ENCODE results near the gene USP21. TPM values are rescaled to one million over a fixed set of nuclear protein-coding genes. Genes with fewer than 3 reads are reported as not detected.

Gene USP21, protein sequence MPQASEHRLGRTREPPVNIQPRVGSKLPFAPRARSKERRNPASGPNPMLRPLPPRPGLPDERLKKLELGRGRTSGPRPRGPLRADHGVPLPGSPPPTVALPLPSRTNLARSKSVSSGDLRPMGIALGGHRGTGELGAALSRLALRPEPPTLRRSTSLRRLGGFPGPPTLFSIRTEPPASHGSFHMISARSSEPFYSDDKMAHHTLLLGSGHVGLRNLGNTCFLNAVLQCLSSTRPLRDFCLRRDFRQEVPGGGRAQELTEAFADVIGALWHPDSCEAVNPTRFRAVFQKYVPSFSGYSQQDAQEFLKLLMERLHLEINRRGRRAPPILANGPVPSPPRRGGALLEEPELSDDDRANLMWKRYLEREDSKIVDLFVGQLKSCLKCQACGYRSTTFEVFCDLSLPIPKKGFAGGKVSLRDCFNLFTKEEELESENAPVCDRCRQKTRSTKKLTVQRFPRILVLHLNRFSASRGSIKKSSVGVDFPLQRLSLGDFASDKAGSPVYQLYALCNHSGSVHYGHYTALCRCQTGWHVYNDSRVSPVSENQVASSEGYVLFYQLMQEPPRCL
- total RNA-seq: 13.7 and 18.4 TPM in 2 replicates

DNA sequence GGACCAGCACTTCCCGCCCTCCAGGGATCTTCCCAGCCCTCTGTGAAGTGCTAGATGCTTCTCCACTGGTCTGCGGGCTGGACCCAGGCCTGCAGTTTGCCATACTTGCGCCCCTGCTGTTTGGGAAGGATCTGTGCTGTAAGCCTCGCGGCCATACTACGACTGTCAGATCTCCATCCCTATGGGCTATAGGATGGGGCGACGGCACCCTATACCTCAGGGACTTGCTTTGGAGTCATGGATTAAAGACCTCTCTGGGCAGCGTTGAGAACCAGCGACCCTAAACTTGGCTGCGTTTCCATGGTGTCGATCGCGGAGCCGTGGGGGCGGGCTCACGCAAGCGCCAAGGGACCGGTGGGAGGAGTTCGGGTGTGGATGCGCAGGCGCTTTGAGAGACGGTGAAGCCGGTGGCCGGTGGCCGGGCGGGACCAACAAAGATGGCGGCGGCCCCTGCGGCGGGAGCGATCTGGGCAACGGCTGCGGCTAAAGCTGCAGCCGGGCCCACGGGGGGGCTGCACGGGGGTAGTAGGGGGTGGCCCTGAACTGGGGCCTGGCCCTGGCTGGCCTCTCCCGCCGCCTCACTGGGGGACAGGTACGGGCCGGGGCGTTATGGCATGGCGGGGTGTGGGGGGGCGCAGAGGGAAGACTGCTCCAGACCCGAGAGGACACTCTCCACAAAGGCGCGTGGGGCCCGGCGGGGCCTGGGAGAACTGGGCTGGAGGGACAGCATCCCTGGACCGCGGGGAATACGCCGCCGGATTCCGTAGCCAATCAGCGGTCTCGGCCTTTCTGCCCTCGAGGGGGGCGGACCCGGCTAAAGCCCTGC is at the start of gene USP21:
Gene USP21, plus strand, starts transcription at position 414 of the 826 bp plus-strand sequence. CDS start 1,141 bp downstream, outside the sequence.

DNA sequence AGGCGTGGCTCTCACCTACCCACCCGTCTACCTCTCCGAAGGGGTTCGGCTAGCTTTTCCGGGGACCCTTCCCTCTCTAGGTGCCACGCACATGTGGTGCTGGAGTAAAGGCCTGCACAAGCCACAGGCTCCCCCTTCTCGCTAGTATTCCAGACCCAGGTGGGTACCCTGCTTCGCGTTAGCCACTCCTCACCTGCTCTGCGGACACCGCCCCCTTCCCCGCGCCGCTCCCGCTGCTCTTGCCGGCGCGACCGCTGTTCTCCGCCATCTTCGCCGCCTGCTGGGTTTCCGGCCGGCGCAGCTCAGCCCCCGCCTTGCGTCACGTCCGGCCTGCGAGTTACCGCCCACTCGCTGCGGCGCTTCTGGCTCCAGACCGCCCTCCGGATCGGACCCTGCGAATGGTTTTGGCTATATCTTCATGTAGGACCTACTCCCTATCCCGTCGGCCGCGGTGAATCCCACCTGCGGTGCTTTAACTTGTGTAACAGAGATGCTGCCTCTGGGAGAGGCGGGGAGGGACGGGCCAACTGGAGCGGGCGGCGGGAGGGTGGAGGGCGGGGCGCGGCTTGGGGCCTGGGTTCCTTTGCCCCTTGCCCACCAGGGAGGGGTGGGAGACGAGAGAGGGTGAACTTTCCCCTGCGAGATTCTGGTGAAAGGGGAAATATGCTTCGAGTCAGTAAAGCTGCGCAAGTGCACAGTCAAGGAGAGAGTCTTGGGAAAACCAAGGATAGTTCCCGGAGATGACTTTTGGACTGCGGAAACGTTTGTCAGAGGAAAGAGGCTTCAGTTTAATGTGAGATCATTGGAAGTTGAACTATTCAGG is 41.3 kb upstream of the USP21 start, which contains the start of the genes NIT1 and PFDN2:
Gene NIT1, plus strand, starts transcription at position 347 of the 823 bp plus-strand sequence. Its CDS starts 72 bp downstream, at position 419.
Gene PFDN2, minus strand, starts transcription at position 279 of the 823 bp plus-strand sequence. Its CDS starts 11 bp downstream, at position 268.

DNA sequence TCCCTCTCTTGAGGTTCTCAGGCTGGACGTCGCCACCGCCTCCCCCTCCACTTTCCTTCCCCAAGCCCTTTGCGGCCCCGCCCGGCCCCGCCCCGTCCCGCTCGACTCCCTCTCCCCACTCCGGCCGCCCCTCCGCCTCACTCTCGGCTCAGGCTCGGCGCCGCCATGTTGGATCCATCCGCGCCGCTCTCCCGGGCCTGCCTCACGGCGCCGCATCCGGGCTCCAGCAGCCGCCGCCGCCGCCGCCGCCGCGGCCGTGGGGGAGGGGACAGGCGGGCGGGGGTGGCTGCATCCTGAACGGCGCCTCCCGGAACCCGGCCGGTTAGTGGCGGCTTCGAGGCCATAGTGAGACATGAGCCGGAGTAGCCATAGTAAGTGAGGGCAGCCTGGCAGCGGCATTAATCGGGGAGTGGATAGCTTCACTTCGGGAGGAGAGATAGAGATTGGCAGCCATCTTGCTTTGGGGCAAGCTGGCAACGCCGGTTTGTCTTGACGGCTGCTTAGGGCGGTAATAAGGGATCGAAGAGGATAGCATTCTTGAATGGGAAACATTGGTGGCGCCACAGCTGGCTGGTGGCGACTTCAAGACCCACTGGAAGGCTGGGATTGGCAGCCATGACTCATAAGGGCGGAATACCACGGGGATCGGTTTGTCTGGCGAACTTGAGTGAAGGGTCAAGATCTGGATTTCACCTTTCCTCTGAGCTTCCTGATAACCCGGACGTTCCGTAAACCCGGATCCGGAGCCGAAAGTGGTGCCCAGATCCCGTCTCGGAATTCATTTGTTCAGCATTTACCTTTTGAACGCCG is 26.7 kb upstream of the USP21 start, which contains the start of gene DEDD:
Gene DEDD, minus strand, starts transcription at position 258 of the 810 bp plus-strand sequence. CDS start 8,205 bp downstream, outside the sequence.

DNA sequence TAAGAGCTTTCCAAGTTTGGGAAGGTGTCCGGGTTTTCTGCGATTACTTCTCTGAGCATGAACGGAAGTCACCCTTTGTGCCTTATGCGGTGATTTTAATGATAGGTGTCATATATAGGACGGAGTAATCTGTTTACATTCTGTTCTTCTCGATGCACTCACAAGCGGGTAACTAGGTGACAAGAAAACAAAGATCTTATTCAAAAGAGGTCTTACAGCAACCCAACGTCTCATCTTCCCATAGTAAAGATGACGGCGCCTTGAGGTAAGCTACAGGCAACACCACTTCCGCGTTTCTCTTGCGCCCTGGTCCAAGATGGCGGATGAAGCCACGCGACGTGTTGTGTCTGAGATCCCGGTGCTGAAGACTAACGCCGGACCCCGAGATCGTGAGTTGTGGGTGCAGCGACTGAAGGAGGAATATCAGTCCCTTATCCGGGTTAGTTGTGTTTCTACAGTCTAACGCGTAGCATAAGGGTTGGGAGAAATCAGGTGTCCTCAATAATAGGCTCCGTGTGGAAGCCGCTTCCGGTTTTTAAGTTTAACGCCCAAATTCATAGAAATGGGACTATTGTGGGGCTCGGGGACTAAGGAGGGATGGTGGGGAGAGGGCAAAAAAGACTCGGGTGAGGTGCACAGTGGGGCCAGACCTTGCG is 5.5 kb upstream of the USP21 start, which contains the start of gene UFC1:
Gene UFC1, plus strand, starts transcription at position 297 of the 656 bp plus-strand sequence. Its CDS starts 20 bp downstream, at position 317.

DNA sequence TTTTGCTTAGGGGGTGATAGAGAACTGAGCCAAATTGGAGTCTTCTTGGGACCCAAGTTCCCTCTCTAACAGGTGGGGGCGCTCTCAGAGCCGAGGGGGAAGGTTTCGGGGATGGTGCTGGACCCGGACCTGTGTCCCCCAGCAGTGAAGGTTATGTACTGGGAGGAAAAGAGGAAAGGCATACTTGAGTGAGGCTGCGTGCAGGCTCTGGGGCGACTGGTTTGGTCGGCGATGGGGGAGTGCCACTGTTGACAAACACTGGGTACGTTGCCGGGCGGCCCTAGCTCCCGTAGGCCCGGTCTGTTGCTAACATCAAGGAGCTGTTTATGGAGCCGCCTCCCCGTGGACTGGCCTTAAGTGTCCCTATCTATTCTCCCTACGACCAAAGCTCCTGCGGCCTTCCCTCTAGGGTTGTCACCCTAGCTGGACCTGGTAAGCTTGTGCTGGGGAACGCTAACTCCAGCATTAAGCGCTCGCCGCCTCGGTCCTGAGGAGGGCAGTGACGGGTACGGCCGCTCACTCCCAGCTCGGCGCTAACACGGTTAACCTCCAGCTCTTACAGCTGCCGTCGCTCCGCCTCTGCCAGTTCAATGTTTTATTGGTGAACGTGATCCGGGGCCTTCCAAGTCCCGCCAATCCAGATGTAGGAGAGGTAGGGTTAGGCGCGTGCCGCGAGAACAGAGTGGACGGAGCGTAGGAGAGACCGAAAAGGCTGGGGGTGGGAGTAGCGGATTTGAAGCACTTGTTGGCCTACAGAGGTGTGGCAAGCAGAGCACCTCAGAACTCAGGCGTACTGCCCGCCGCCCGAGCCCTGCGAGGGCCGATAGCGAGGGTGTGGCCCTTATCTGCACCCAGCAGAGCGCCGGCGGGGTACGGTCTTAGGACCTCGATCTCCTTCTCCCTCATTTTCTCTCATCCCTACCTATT is 6.7 kb downstream of the USP21 start, which contains the start of gene PPOX:
Gene PPOX, plus strand, starts transcription at position 685 of the 927 bp plus-strand sequence. CDS start 422 bp downstream, outside the sequence.

DNA sequence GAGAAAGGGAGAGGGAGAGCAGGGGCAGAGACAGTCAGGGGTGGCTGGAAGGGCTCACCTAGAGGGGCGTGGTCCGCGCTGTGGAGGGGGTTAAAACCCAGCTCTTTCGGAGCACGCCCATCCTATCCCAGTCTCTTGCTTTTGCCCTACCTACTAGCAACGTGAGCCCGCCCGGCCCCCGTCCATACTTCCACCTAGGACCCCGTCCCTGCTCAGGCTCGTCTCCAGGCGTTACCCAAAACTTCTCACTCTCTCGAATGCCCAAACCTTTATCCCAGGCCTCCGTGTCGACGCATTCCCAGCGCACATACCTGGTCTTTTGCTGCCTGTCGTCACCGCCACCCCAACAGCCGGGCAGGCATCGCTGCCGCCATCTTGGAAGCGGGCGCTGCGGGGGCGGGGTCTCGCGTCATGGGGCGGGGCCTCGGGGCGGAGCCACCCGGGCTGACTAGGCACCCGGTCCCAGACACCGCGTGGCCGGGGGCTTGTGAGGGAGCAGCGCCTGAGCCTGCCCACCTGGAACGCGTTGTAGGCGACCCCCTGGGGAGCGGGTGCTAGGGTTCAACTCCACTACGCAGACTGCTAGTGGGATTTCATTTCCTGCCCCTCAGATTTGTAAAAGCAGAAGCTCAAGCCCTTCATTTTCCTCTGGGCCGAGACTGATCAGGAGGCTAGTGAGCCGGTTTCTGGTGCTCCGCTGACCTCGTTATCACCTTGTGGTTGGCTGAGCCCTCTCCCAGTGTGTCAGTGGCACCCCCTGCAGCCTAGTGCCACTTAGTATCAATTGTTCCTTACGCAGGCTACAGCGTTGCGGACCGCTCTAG is 18.0 kb downstream of the USP21 start, which contains the start of gene B4GALT3:
Gene B4GALT3, minus strand, starts transcription at position 396 of the 824 bp plus-strand sequence. CDS start 1,447 bp downstream, outside the sequence.

DNA sequence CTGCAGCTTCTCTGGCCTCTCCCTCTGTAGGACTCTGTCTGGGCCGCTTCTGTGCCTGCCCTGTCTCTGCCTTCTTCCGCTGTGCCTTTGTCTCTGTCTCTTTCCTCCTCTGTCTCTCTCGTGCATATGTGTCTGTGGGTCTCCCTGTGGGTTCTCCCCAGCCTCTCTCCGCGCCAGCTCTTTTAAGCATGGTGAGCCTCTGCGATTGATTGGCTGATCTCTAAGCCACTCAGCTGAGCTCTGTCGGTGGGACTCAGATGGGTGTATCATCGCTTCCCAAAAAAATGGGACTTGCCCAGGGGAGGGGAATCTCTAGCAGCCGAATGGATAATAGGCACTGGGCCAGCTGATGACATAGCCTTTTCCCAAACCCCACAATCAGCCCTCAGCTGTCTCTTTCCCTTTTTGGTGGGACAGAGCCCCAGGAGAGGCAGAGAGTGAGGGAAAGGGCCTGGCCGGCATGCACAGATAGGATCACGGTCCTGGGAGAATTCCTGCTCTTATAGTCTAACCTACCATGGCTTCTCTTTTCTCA is 39.7 kb downstream of the USP21 start, which contains the start of gene ADAMTS4:
Gene ADAMTS4, minus strand, starts transcription at position 158 of the 535 bp plus-strand sequence. CDS start 427 bp downstream, outside the sequence.

DNA sequence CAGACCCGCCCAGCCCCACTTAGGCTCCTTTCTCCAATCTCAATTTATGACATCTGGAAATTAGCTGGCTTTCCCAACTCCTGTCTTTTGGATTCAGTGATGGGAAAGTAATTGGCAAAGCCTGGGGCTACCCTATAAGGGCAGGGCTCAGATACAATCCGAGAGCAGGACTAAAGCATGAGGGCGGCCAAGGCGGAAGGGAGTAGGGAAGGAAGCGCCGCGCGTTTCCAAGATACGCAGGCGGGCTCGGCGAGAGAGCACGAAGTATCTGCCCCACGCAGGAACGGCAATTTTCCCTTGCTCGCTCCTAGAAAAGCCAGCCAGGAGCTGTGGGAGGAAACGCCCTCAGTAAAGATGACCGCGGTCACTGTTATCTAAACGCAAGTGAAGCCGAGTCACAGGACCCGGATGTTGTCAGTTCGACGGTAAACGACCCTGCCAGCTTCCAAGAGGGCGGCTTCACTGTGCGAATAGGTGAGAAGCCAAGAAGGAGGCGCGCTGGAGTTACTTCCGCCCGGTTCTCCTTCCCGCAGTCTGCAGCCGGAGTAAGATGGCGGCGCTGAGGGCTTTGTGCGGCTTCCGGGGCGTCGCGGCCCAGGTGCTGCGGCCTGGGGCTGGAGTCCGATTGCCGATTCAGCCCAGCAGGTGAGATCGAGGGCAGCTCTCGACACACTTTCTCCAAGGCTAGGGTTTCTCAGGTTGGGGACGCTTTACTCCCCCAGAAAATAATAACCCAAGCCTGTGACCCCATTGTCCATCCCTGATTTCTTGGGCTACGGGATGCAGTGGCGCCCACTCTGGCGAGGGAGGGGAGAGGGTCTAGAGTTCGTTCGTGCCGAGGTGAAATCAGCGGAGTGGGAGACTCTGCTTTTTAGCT is 42.8 kb downstream of the USP21 start, which contains the start of gene NDUFS2:
Gene NDUFS2, plus strand, starts transcription at position 532 of the 877 bp plus-strand sequence. Its CDS starts 19 bp downstream, at position 551.

DNA sequence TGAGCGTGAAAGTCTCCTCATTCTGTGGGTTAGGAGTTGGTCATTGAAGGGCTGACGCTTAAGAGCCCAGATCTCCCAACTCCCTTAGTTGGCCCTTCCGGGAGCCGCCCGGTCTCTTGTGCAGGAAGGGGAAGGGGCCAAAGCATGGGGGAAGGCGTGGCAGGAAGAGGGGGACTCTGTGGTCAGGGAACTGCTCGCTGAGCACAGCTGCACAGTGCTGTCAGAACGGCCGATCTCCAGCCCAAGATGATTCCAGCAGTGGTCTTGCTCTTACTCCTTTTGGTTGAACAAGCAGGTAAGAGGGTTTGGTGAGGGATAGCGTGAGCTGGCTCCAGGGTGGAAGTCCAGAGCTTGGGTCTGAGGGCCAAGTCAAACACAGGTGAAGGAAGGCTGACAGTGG is 55.8 kb downstream of the USP21 start, which contains the start of gene FCER1G:
Gene FCER1G, plus strand, starts transcription at position 220 of the 400 bp plus-strand sequence. Its CDS starts 27 bp downstream, at position 247.

Small RNA genes within 50 kb of the gene (small RNA-seq; reads per million reads assigned to genes)
- gene RF01225: not detected

Other genes starting within 250 kb of the USP21 start
- not detected in 2 replicates for gene ITLN2, start 204.7 kb upstream of the USP21 start, total RNA-seq
- gene F11R, start 138.3 kb upstream of the USP21 start, total RNA-seq: 107 and 238 TPM in 2 replicates
- 57.7 and 112 TPM in 2 replicates for gene TSTD1, start 120.5 kb upstream of the USP21 start, total RNA-seq
- 69.6 and 112 TPM in 2 replicates for gene USF1, start 113.5 kb upstream of the USP21 start, total RNA-seq
- 1.2 and 2.5 TPM in 2 replicates for gene ARHGAP30, start 89.6 kb upstream of the USP21 start, total RNA-seq
- 47.5 and 187 TPM in 2 replicates for gene NECTIN4, start 69.9 kb upstream of the USP21 start, total RNA-seq
- gene KLHDC9, start 61.1 kb upstream of the USP21 start, total RNA-seq: 2.4 and 3.5 TPM in 2 replicates
- 14.6 and 17.7 TPM in 2 replicates for gene PFDN2, start 41.5 kb upstream of the USP21 start, total RNA-seq
- gene NIT1, start 41.4 kb upstream of the USP21 start, total RNA-seq: 34.2 and 36.9 TPM in 2 replicates
- 40.0 and 45.1 TPM in 2 replicates for gene DEDD, start 26.8 kb upstream of the USP21 start, total RNA-seq
- 61.9 and 103 TPM in 2 replicates for gene UFC1, start 5.5 kb upstream of the USP21 start, total RNA-seq
- 13.8 and 16.9 TPM in 2 replicates for gene PPOX, start 6.9 kb downstream of the USP21 start, total RNA-seq
- gene B4GALT3, start 18.0 kb downstream of the USP21 start, total RNA-seq: 23.6 and 43.4 TPM in 2 replicates
- under 0.01 TPM in 1 of 2 replicates, not detected in the other for gene ADAMTS4, start 39.6 kb downstream of the USP21 start, total RNA-seq
- 72.1 and 83.2 TPM in 2 replicates for gene NDUFS2, start 42.9 kb downstream of the USP21 start, total RNA-seq
- 0.39 and 0.65 TPM in 2 replicates for gene FCER1G, start 55.8 kb downstream of the USP21 start, total RNA-seq
- not detected in 2 replicates for gene APOA2, start 64.1 kb downstream of the USP21 start, total RNA-seq
- 5.5 and 11.5 TPM in 2 replicates for gene TOMM40L, start 66.6 kb downstream of the USP21 start, total RNA-seq
- not detected in 2 replicates for gene NR1I3, start 78.7 kb downstream of the USP21 start, total RNA-seq
- not detected in 2 replicates for gene PCP4L1, start 99.2 kb downstream of the USP21 start, total RNA-seq
- gene MPZ, start 150.5 kb downstream of the USP21 start, total RNA-seq: 0.33 and 1.6 TPM in 2 replicates
- gene SDHC, start 154.9 kb downstream of the USP21 start, total RNA-seq: 19.6 and 61.5 TPM in 2 replicates
- not detected in 2 replicates for gene CFAP126, start 208.4 kb downstream of the USP21 start, total RNA-seq